Colon (tissue), 2 donors: ENCODE data around the gene PROS1.
"Not testable (repeated sequence)": the region's sequence is repeated elsewhere in the genome, so short reads cannot be mapped to it uniquely, and the experiment has no call there.

Experiments
- FAIRE-seq: peaks from 2 replicates; lab custom pipeline; 2012; peaks lifted over from hg19 to GRCh38; lab: Jason Lieb, UNC
- donor health status: control.
- donor health status: control.

Gene PROS1

GRCh38 chr3:93873412-93873811, 100.3 kb downstream of the PROS1 start:
- not testable (repeated sequence) for FAIRE-seq

GRCh38 chr3:93867425-93867824, 106.3 kb downstream of the PROS1 start:
- FAIRE-seq = no peak

GRCh38 chr3:93861017-93861416, 112.7 kb downstream of the PROS1 start:
- no peak for FAIRE-seq

- no peak for FAIRE-seq
Measured at GRCh38 chr3:93855401-93855800, 118.3 kb downstream of the PROS1 start.

GRCh38 chr3:93852228-93852627, 121.5 kb downstream of the PROS1 start:
- not testable (repeated sequence) for FAIRE-seq

GRCh38 chr3:93843981-93844380, 129.7 kb downstream of the PROS1 start:
- no peak for FAIRE-seq

- not testable (repeated sequence) for FAIRE-seq
Measured at GRCh38 chr3:93839193-93839592, 134.5 kb downstream of the PROS1 start.
